Measurements from ENCODE around the gene CCDC87.

Gene CCDC87

DNA sequence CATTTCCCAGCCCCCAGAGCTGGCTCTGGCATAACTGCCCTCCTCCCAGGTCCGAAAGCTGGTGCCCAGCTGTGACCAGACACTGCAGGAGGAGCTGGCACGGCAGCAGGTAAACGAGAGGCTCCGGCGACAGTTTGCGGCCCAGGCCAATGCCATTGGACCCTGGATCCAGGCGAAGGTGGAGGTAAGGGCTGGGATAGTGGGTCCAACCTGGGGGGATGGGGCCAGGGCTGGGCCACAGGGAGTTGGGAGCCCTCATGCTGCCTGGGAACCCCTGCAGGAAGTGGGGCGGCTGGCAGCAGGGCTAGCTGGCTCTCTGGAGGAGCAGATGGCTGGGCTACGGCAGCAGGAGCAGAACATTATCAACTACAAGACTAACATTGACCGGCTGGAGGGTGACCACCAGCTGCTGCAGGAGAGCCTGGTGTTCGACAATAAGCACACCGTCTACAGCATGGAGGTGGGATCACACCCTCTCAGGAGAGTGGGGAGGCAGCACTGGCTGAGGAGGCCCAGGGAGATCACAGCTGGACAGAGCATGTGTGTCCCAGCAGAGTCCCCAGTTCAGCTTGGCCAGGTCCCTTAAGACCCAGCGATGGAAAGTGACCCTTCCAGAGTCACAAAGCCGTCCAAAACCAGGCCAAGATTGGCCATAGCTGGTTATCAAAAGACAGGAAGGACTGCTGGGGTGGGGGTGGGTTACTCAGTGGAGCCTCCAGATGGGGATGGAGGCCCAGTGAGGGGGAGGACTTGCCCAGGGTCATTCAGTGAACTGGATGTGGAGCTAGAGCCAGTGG is 31.5 kb downstream of the CCDC87 start:
- Histone ChIP-seq H4K20me1 (ENCODE audit: insufficient read depth, low read length, poor library complexity, severe bottlenecking) (no peaks in the 10 kb centered on the region), H3K9me2 (replicated peaks; ENCODE audit: low read depth, low read length) (no peaks in the 10 kb centered on the region), H3F3A (ENCODE audit: low read depth) (no peaks in the 10 kb centered on the region), H3K4me2 (ENCODE audit: low read depth, low read length, poor library complexity, severe bottlenecking) (no peak overlapping the region), H3K4me3 (ENCODE audit: low read length, poor library complexity, severe bottlenecking) (no peak overlapping the region), H3K36me3 (ENCODE audit: insufficient read depth, low read length) (no peaks in the 10 kb centered on the region), H3K79me2 (ENCODE audit: insufficient read depth, low read length) (no peaks in the 10 kb centered on the region), H3K4me1 (ENCODE audit: insufficient read depth, low read length, poor library complexity, severe bottlenecking) (no peaks in the 10 kb centered on the region), H3K27me3 (ENCODE audit: insufficient read depth, low read length, poor library complexity, severe bottlenecking) (no peaks in the 10 kb centered on the region), H3K9me3 (ENCODE audit: insufficient read depth, low read depth, low read length) (no peaks in the 10 kb centered on the region), H2AFZ (ENCODE audit: low read length) (no peak overlapping the region), H3K9ac (ENCODE audit: low read depth, low read length, poor library complexity, severe bottlenecking) (no peak overlapping the region)
- TF ChIP-seq, protein P1, sequence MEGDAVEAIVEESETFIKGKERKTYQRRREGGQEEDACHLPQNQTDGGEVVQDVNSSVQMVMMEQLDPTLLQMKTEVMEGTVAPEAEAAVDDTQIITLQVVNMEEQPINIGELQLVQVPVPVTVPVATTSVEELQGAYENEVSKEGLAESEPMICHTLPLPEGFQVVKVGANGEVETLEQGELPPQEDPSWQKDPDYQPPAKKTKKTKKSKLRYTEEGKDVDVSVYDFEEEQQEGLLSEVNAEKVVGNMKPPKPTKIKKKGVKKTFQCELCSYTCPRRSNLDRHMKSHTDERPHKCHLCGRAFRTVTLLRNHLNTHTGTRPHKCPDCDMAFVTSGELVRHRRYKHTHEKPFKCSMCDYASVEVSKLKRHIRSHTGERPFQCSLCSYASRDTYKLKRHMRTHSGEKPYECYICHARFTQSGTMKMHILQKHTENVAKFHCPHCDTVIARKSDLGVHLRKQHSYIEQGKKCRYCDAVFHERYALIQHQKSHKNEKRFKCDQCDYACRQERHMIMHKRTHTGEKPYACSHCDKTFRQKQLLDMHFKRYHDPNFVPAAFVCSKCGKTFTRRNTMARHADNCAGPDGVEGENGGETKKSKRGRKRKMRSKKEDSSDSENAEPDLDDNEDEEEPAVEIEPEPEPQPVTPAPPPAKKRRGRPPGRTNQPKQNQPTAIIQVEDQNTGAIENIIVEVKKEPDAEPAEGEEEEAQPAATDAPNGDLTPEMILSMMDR (conservative IDR thresholded peaks at IDR 0.05; ENCODE audit: low read length), result no peak
- no peak for TF ChIP-seq EZH2phosphoT487 (IDR thresholded peaks at IDR 0.05; ENCODE audit: borderline replicate concordance)

DNA sequence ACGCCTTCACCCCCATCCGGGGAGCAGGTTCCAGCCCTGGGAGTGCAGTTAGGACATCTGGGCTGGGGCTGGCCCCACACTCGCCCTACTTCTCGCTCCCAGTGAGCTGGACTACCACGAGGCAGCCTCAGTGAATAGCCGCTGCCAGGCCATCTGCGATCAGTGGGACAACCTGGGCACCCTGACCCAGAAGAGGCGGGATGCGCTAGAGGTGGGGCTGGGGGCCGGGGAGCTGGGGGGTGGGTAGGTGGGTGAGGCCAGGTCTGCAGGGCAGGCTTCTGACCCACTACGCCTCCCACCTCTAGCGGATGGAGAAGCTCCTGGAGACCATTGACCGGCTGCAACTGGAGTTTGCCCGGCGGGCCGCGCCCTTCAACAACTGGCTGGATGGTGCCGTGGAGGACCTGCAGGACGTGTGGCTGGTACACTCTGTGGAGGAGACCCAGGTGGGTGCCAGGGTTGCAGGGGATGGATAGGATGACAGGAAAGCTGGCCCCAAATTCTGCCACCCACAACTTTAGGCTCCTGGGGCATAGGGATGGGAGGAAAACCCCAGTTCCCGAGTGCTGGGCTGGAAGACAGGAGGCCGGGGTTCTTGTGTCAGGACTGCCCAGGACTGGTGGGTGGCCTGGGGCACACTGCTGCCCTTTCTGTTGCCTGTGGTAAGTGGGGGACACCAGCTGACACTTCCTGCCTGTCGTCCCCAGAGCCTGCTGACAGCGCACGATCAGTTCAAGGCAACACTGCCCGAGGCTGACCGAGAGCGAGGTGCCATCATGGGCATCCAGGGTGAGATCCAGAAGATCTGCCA is 32.8 kb downstream of the CCDC87 start:
- Histone ChIP-seq H3K79me2 (ENCODE audit: insufficient read depth, low read length) (no peaks in the 10 kb centered on the region), H2AFZ (ENCODE audit: low read length) (no peak overlapping the region), H4K20me1 (ENCODE audit: insufficient read depth, low read length, poor library complexity, severe bottlenecking) (no peaks in the 10 kb centered on the region), H3K4me1 (ENCODE audit: insufficient read depth, low read length, poor library complexity, severe bottlenecking) (no peaks in the 10 kb centered on the region), H3K36me3 (ENCODE audit: insufficient read depth, low read length) (no peaks in the 10 kb centered on the region), H3K9me3 (ENCODE audit: insufficient read depth, low read depth, low read length) (no peaks in the 10 kb centered on the region), H3K4me2 (ENCODE audit: low read depth, low read length, poor library complexity, severe bottlenecking) (no peak overlapping the region), H3F3A (ENCODE audit: low read depth) (no peaks in the 10 kb centered on the region), H3K4me3 (ENCODE audit: low read length, poor library complexity, severe bottlenecking) (no peak overlapping the region), H3K9me2 (replicated peaks; ENCODE audit: low read depth, low read length) (no peaks in the 10 kb centered on the region), H3K27me3 (ENCODE audit: insufficient read depth, low read length, poor library complexity, severe bottlenecking) (no peaks in the 10 kb centered on the region), H3K9ac (ENCODE audit: low read depth, low read length, poor library complexity, severe bottlenecking) (no peak overlapping the region)
- TF ChIP-seq, protein P1 (conservative IDR thresholded peaks at IDR 0.05; ENCODE audit: low read length), result no peak
- no peak for TF ChIP-seq EZH2phosphoT487 (IDR thresholded peaks at IDR 0.05; ENCODE audit: borderline replicate concordance)

DNA sequence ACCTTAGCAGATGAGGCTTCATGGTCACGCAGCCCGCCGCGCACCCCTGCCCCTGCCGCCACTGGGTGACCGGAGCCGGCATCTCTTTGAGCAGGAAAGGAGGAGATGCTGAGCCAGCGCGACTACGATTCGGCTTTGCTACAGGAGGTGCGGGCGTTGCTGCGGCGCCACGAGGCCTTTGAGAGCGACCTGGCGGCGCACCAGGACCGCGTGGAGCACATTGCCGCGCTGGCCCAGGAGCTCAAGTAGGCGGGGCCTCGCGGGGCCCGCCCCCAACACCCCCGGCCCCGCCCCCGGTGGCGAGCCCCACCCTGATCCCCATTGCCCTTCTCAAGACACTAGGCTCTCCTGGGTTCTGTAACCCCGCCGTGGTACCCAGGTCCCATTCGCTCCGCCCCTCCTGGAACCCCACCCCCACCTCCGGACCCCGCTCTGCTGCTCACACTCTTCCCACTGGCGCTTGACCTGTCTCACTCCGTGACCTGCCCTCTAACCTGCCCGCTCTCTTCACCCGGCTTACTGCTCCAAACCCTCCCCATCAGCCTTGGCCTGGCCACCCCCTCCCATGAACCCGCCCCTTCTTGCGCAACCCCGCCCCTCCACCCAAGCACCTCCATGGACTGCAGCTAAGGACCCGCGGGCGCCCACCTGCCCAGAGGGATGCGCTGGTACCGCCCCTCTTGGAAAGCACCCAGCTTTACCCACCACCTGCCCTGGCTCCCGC is 33.6 kb downstream of the CCDC87 start:
- no peak overlapping the region for H3K4me3 ChIP-seq (ENCODE audit: low read length, poor library complexity, severe bottlenecking)
- H3K36me3 ChIP-seq (ENCODE audit: insufficient read depth, low read length), result no peaks in the 10 kb centered on the region
- no peak overlapping the region for H3K9ac ChIP-seq (ENCODE audit: low read depth, low read length, poor library complexity, severe bottlenecking)
- H3K9me2 ChIP-seq (replicated peaks; ENCODE audit: low read depth, low read length), result no peaks in the 10 kb centered on the region
- TF ChIP-seq, protein P1 (conservative IDR thresholded peaks at IDR 0.05; ENCODE audit: low read length), result no peak
- no peak for TF ChIP-seq EZH2phosphoT487 (IDR thresholded peaks at IDR 0.05; ENCODE audit: borderline replicate concordance)
- no peaks in the 10 kb centered on the region for H3F3A ChIP-seq (ENCODE audit: low read depth)
- no peaks in the 10 kb centered on the region for H3K9me3 ChIP-seq (ENCODE audit: insufficient read depth, low read depth, low read length)
- H4K20me1 ChIP-seq (ENCODE audit: insufficient read depth, low read length, poor library complexity, severe bottlenecking), result no peaks in the 10 kb centered on the region
- no peaks in the 10 kb centered on the region for H3K27me3 ChIP-seq (ENCODE audit: insufficient read depth, low read length, poor library complexity, severe bottlenecking)
- H3K4me1 ChIP-seq (ENCODE audit: insufficient read depth, low read length, poor library complexity, severe bottlenecking), result no peaks in the 10 kb centered on the region
- H2AFZ ChIP-seq (ENCODE audit: low read length), result no peak overlapping the region
- H3K79me2 ChIP-seq (ENCODE audit: insufficient read depth, low read length), result no peaks in the 10 kb centered on the region
- no peak overlapping the region for H3K4me2 ChIP-seq (ENCODE audit: low read depth, low read length, poor library complexity, severe bottlenecking)

Data from Loucy (cell line).